OCI-LY1 (cell line): Measurements from ENCODE around the gene HELT.

Experiments
- EZH2 ChIP-seq: fragments of 200-600 bp; sonication (generic), shearing (Covaris generic); IDR thresholded peaks from 2 replicates; pipeline ENCODE4 v1.8.0; 2017; ENCODE audit warnings: borderline replicate concordance, mixed run types, mild to moderate bottlenecking, antibody characterized with exemption, low read length, moderate library complexity, mixed read lengths
- TF ChIP-seq, protein P1 (sequence below): fragments of 200-600 bp; sonication (generic), shearing (Covaris generic); IDR thresholded peaks from 2 replicates; pipeline ENCODE4 v1.5.1; 2017; ENCODE audit warnings: mild to moderate bottlenecking, antibody characterized with exemption, low read length, moderate library complexity, mixed read lengths

DNA sequence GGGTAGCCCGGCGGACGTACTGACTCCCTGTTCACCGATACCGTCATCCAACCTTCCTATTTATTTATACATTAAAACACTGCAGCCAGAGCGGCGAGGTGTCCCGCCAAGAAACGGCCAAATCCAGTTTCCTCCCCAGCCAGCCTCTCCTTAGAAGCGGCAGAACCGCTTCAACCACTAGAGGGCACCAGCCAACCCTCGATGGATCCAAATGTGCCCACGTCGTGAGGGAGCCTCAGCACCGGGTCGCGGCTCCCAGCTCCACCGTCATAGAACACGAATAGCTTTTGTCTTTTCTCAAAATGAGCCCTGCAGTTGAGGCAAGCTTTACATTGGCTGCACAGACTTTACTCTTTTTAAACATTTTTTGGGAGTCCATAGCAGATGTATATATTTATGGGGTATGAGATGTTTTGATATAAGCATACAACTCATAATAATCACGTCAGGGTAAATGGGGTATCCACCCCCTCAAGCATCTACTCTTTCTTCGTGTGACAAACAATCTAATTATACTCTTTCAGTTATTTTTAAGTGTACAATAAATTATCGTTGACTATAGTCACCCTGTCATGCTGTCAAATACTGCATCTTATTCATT lies 13.0 kb upstream of the HELT start:
- no peak for TF ChIP-seq EZH2
- TF ChIP-seq, protein P1, sequence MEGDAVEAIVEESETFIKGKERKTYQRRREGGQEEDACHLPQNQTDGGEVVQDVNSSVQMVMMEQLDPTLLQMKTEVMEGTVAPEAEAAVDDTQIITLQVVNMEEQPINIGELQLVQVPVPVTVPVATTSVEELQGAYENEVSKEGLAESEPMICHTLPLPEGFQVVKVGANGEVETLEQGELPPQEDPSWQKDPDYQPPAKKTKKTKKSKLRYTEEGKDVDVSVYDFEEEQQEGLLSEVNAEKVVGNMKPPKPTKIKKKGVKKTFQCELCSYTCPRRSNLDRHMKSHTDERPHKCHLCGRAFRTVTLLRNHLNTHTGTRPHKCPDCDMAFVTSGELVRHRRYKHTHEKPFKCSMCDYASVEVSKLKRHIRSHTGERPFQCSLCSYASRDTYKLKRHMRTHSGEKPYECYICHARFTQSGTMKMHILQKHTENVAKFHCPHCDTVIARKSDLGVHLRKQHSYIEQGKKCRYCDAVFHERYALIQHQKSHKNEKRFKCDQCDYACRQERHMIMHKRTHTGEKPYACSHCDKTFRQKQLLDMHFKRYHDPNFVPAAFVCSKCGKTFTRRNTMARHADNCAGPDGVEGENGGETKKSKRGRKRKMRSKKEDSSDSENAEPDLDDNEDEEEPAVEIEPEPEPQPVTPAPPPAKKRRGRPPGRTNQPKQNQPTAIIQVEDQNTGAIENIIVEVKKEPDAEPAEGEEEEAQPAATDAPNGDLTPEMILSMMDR, result peak; percentile 95
